HG03066 (cell line): ENCODE measurements around the gene KAT6B.
A peak's percentile ranks its signal among the peaks of the same experiment; 100 is the strongest.
"Not testable (repeated sequence)": the region's sequence is repeated elsewhere in the genome, so short reads cannot be mapped to it uniquely, and the experiment has no call there.

ENCODE experiments used
- ATAC-seq: cut with Tn5 transposase; IDR thresholded peaks from one replicate; pipeline ENCODE4 v1.9.1; 2021; ENCODE audit warnings: low read depth; ENCODE audit not compliant: unreplicated experiment

The KAT6B gene

GRCh38 chr10:74883428-74883827, 57.0 kb downstream of the KAT6B start:
- ATAC-seq = no peak

GRCh38 chr10:74887614-74888284, 61.3 kb downstream of the KAT6B start:
- ATAC-seq = no peak

GRCh38 chr10:74888962-74889661, 62.7 kb downstream of the KAT6B start:
- ATAC-seq = no peak

DNA sequence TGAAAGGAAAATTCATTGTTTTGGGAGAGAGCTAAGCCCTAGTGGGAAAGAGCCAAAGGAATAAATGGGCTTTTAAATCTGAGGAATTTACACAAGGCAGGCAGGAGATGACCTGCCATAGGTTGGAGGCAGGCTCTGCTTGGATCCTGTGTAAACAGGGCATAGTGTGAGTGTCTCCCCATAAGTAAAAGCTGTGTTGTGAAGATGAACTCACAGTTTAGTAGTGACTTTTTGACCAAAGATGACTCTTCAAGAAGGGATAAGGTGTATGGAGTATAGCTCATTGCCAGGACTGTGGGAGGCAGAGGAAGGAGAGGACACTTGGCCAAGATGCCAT, 63.2 kb downstream of the KAT6B start:
- ATAC-seq = no peak

DNA sequence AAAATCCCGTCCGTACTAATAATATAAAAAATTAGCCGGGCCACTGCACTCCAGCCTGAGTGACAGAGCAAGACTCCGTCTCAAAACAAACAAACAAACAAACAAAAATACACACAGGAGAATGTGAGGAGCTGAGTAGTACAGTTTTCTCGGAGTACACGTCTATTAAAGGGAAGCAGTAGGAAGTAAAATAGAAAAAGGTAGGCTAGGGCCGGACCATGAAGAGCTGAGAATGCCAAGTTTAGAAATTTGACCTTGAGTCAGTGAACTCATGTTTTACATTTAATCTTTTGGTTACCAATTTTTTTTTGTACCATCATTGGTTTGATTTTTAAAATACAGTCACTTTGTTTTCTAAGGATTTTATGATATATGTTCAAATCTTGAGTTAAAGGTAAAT, 64.1 kb downstream of the KAT6B start:
- no peak for ATAC-seq

- ATAC-seq = no peak
Measured at GRCh38 chr10:74891053-74891452, 64.7 kb downstream of the KAT6B start.

DNA sequence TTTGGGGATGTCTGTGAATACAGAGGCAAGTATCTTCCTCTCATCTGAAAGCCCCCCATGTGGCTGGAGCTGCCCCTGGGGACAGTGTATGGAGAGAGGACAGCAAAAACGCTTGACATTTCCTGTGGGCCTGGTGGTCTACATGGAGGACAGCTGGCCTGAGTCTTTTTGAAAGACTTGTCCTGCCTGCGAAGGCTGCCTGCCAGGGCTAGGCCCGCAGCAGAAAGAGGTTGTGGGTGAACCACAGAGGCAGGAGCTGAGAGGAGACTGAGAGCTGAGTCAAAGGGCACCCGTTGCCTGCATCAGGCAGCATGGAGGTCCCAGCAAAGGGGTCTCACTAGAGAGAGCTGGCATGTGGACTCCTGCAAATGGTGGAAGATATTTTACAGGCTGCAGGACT, 66.4 kb downstream of the KAT6B start:
- ATAC-seq = no peak

- not testable (repeated sequence) for ATAC-seq
Measured at GRCh38 chr10:74893329-74893728, 66.9 kb downstream of the KAT6B start.

DNA sequence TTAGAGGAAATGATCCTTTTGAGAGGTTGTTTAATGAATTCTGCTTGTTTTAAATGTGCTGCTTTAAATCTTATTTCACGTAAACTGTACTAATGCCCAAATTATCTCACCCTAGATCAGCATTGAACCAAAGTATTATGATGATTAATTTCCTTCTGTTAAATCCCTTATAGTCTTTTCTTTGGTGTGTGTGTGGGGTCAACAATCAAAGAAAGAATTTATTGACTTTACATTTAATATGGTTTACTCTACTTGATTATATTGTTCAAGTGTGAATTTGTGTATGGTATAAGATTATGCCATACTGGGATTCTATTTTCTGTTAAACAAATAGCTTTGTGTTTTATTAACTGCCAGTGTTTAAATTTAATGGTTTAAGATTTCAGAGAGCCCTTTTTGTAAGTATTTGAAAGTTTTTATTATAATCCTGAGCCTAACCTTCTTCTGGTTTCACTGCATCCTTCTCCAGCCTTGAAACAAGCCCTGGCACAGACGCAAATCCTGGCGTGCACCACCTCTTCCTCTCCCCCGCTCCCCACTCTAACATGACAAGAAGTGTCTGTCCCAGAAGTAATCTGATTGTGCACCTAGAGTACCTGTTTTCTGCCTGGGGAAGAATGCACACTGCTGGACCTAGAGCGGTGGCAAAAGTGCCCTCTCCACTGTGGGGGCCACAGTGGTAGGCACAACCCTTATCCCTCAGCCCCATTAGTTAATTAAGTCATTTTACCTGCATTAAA, 70.6 kb downstream of the KAT6B start:
- no peak for ATAC-seq

GRCh38 chr10:74898201-74898976, 72.0 kb downstream of the KAT6B start:
- peak; percentile 56 for ATAC-seq

DNA sequence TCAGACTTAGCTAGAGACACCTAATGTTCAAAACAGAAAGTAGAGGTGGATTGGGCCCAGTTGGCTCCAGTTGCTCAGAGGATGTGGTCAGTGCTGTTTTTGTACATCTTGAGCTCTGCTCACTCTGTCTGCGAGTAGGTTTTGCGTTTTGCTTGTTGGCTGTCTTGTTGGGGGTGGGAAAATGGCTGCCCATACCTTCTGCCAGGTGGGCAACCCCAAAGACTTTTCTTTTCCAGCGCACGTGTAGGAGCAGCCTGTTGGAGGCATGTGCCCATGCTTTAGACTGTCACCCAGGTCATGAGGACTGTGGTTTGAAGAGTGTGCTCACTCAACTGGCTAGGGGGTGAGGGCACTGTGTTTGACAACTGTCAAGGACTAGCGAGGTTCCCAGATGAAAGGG, 73.9 kb downstream of the KAT6B start:
- ATAC-seq = no peak

- ATAC-seq = no peak
Measured at GRCh38 chr10:74901301-74901700, 74.9 kb downstream of the KAT6B start.

GRCh38 chr10:74901867-74902450, 75.6 kb downstream of the KAT6B start:
- ATAC-seq = no peak

DNA sequence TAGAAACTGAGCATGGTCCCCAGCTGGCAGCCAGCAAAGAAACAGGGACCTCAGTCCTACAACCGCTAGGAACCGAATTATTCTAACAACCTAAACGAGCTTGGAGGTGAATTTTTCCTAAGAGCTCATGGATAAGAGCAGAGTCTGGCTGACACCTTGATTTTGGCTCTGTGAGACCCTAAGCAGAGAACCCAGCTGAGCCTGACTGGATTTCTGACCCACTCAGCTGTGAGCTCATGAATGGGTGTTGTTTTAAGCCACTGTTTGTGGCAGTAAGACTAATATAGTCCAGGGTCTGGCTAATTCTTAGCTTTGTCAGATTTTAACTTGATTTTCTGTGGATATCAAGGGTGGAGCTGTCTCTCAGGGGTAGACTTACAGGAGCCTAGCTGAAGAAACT, 77.1 kb downstream of the KAT6B start:
- ATAC-seq = no peak

DNA sequence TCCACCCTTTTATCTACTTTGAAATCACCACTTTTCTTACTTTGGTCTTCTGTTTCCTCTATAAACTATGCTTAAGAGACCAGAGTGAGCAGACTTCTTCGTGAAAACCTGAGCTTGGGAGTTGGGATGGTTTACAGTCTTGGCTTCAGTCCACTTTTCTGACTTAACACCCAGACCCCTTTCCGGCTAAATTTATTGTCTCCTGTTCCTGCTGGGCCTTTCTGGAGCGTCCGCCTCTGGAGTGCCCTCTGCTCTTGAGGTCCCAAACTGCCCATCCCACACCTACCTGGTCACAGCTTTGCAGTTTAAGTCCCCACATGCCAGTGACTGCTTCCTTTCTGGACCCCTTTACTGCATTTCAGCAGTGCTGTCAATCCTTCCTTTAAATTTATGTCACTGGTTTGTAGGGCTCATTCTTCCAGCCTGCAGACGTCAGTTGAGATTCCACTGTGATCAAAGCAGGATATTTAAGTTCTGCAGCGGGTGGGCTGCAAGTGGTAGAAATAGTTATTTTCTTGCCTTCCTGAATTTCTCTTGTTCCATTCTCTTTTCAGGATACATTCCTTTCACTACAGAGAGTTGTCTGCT, 80.3 kb downstream of the KAT6B start:
- no peak for ATAC-seq

DNA sequence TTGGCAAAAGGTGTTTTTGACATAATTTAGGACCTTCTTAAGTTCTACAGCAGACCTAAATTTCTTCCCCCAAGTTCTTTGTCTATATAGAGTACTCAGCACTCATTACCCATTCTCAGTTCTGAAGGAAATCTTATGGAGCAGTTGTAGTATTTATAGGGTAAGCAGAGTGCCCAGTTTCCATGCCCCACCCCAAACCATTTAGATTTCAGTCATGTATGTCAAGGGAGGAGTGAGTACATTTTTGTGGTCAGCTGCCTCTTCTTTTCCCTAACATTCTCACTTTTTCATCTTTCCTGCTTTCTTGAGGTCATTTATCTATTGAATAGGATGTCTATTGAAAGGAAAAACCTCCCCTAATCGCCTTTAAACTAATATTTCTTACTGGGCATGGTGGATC, 83.3 kb downstream of the KAT6B start:
- no peak for ATAC-seq

DNA sequence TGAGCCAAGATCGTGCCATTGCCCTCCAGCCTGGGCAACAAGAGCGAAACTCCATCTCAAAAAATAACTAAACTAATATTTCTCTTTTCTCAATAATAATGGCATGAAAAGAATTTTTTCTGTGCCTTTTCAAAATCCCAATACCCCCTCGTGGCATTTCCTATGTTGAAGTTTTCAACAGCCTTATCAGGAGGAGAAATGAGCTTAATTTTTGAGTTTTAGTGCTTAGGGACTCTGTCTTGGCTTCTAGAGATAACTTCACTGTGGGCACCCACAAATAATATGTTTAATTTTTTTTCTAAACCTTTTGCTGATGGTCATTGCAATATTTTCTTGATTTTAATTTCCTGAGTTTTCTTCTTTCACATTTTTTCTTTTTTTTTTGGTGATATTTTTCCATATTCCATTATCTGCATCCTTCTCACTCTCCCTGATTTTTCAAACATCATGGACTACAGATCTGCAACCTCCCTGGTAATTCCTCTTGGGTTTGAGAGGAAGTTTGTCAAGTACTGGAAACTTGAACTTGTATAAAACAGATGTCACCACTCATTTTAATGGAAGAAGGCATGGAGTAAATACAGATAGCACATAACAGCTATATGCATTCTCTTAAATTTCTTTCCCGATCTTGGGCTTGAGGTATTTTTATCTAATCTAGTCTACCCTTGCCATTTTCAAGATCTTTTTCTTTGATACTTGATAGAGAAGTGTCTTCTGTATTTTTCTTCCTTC, 84.0 kb downstream of the KAT6B start:
- ATAC-seq = no peak

GRCh38 chr10:74910976-74911350, 84.6 kb downstream of the KAT6B start:
- no peak for ATAC-seq

GRCh38 chr10:74912182-74912581, 85.8 kb downstream of the KAT6B start:
- ATAC-seq = no peak

GRCh38 chr10:74912682-74913081, 86.3 kb downstream of the KAT6B start:
- no peak for ATAC-seq
